GM18867 (cell line): Measurements from ENCODE around the gene SNAPC3.
A peak's percentile ranks its signal among the peaks of the same experiment; 100 is the strongest.

Experiments used
- ATAC-seq: cut with Tn5 transposase; IDR thresholded peaks from one replicate; pipeline ENCODE4 v1.9.1; 2021; ENCODE audit warnings: mild to moderate bottlenecking, moderate library complexity; ENCODE audit not compliant: unreplicated experiment

The SNAPC3 gene

DNA sequence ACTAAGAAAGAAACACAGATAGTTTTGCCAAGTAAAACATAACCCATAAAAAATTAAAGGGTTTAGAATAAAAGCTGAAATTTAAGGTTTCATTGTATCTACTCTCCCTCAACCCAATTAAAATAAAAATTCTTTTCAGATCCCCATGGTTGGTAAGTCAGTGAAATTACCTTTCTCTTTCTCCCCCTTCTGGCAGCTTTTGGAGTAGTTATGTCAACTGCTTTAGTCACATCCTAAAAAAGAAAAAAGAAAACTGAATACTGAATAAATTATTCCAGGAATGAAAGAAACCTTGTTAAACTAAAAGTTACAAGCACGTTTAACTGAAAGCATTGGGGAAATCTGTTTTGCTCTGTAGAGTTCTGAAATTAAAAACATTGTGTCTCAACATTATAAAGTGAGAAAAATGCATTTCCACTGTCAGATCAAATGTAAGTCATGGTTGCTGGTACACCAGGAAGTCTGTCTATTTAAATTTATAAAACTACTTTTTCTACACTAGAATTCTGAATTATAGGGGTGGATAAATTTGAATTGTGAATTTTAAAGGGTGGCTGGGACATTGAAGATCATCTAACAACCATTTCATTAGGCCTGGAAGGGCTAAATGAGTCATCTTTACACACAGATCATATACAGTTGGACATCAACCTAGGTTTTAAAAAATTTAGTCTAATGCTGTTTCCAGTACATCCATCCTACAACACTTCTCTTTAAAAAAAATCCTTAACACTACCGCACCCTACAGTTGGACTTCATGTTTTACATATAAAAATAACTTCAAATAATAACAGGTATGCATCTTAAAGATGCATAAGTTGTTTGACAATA lies 63.4 kb downstream of the SNAPC3 start:
- ATAC-seq = no peak

DNA sequence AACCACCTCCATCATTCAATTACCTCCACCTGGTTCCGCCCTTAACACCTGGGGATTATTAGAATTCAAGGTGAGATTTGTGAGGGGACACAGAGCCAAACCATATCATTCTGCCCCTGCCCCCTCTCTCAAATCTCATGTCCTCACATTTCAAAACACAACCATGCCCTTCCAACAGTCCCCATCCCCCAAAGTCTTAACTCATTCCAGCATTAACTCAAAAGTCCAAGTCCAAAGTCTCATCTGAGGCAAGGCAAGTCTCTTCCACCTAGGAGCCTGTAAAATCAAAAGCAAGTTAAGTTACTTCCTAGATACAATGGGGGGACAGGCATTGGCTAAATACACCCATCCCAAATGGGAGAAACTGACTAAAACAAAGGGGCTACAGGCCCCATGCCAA lies 69.3 kb downstream of the SNAPC3 start:
- ATAC-seq = no peak

DNA sequence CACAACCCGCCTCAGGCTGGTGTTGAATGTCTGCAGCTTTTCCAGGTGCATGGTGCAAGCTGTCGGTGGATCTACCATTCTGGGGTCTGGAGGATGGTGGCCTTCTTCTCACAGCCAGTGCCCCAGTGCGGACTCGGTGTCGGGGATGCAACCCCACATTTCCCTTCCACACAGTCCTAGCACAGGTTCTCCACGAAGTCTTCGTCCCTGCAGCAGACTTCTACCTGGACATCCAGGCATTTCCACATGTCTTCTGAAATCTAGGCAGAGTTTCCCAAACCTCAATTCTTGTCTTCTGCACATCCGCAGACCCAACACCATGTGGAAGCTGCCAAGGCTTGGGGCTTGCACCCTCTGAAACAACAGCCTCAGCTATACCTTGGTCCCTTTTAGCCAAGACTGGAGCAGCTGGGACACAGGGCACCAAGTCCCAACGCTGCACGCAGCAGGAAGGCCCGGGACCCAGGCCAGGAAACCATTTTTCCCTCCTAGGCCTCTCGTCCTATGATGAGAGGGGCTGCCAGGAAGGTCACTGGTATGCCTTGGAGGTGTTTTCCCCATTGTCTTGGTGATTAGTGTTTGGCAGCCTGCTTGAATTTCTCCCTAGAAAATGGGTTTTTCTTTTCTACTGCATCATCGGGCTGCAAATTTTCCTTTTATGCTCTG lies 69.9 kb downstream of the SNAPC3 start:
- no peak for ATAC-seq

DNA sequence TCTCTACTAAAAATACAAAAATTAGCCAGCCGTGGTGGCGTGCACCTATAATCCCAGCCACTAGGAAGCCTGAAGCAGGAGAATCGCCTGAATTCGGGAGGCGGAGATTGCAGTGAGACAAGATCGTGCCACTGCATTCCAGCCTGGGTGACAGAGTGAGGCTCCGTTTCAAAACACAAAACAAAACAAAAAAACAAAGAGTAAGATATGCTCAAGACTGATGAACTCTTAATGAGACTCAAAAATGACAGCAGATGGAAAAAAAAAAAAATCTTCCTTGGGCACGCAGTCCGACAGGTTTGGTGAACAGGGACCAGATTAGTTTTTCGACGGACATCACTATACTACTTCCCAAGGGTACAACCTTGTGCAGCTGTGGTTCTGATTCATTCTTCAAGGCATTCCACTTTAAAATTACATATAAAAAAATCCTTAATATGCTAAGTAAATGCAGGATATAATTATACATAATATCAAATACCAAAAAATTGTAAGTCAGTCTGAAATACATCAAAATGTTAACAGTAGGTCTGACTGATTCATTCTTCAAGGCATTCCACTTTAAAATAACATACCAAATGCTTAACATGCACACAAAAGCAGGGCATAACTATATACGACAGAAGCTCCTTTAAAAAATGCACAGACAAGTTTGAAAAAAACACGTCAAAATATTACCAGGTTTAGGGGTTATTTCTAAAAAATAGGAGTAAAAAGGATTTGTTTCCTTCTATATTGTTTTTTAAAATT lies 75.7 kb downstream of the SNAPC3 start:
- no peak for ATAC-seq

DNA sequence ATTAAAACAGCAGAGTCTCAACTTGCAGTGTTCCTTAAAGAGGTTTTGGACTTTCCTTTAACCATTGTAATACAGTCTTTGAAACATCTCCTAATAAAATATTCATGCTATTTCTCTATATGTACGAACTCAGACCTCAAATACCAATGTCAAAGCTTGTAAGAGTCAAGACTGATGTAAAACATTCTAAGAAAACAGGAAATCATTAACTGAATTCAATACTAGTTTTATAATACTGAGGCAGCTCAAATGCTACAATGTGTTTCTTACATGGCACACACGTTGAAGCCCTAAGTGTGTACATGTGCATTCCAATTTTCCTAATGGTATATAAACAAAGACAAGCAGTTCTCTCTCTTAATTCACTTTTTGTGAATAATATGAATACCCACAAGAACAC lies 76.5 kb downstream of the SNAPC3 start:
- ATAC-seq = no peak

DNA sequence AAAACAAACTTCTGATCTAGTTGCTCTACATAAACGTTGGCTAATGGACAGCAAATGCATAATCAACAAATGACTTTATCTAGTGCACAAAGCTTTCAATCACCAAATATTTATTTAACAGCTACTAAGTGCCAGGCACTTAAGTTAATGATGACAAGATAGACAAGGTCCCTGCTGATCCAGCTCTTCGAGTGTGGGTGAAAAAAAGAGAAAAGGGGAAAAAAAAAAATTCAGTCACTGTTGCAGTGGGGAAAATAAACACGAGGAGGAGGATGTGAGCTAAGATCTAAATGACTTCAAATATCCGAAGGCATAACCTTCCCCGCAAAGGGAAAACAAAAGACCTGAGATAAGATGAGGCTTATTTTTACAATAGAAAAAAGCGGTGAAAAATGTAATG lies 78.5 kb downstream of the SNAPC3 start:
- ATAC-seq = no peak

DNA sequence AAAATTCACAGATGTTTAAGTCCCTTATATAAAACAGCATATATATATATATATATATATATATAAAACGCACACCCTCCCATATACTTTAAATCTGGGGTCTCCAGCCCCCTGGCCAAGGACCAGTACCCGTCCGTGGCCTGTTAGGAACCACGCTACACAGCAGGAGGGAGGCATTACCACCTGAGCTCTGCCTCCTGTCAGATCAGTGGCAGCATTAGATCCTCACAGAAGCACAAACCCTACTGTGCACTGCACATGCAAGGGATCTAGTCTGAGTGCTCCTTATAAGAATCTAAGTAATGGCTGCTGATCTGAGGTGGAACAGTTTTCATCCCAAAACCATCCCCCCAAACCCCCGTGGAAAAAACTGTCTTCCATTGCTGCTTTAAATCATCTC lies 79.1 kb downstream of the SNAPC3 start:
- no peak for ATAC-seq

DNA sequence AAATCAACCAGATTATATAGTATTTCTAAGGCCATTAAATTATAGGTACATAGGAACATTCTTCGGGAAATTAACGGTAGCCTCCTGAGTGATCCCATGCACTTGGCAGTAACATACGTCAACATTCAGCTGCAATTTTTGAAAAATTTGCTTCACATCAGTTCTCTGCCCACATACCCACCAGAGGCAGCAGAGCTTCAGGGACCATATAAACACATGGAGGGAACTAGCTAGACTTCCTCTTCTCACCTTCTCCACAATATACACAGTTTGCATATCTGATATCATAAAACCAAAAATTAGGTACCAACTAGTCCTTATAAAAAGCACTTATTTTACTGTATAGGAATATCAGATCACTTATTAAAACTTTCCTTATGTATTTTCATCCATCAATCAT lies 83.2 kb downstream of the SNAPC3 start:
- ATAC-seq = no peak

DNA sequence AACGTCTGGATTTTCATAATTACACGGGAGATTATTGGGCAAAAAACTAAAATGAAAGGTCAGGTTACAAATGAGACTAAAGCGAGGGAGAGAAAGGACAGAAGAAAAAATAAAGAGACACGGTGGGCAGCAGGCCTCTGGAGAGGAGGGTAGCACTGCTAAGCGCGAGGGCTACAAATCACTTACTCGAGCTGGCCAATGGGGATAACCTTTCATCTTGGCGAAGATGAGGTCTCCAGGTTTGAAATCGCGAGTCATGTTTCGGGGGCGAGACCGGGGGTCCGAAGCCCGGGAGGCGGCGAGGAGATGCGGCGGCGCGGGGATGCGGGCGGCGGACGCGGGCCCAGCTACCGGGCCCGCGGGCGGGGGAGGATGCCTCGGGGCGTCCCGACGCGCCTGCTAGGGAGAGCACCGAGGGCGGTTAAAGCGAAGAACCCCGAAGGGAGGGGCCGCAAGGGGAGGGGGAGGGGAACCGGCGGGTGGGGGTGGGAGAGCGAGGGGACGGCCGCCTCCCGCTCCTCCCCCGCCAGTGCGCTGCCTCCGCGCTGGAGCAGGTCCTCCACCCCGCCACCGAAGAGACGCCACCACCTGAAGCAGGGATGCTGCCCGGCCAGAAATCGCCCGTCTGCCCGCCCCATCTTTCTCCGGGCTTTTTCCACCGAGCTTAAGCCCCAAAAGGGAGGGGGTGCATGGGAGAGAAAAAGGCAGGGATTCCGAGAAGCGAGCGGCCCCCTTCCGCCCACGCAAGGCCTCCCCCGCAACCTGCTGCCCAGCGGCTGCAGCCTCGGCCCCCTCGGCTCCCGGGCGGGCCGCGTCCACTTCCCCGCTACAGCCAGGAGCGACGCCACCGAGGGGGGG lies 87.5 kb downstream of the SNAPC3 start:
- ATAC-seq = peak; percentile 50

DNA sequence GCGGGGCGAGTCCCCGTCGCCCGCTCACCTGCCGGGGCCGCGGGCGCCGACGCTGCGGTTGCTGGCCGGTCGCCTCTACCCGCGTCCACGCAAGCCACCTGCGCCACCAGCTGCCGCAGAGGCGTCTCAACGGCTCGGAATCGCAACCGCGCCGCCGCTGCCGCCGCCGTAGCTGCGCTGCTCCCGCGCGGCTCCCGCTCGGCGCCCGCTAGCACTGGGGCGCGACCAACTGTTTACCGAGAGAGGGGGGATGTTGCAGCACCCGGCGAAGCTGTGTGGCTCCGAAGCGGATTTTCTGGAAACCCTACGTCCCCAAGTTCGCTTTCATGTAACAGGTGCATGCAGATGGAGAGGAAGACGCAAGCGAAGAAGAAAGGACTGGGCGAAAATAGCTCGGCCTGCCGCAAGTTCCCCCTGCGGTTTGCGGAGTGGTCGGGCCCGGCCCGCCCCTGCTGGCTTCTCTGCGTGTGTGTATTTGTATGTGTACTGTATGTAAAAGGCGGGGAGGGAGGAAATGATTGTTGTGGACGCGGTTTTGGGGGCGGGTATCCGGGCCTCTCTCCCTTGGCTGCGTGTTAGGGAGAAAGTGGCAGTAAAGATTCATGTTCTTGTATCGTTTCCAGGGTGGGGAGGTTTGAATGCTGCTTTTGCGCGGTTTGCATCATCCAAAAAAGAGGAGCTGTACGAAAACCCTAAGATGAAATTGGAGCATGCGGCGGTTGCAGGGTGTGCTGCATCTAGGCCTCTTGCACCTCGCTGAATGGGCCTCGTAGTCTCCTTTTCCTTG lies 88.3 kb downstream of the SNAPC3 start, which contains the start of gene PSIP1:
Gene PSIP1 (minus strand): TSS at position 182 of the 787 bp plus-strand sequence. CDS start 782 bp downstream, outside the sequence.
- peak; percentile 81 for ATAC-seq
